HL-60 (cell line): Measurements from ENCODE around the gene ABHD10.
A peak's percentile ranks its signal among the peaks of the same experiment; 100 is the strongest.

Experiments
- DNase-seq, 2 experiments: peaks; one replicate each; pipeline ENCODE4 v3.0.0-alpha.2; 2010 to 2020; ENCODE audit warnings: low read depth in 1 of 2, low spot score in 1 of 2
- H3K27ac ChIP-seq: fragments of 250-450 bp; sonication (Bioruptor Pico); replicated peaks from 2 replicates; pipeline ENCODE4 v1.5.1; 2020; ENCODE audit warnings: mild to moderate bottlenecking, moderate library complexity
- H3K27me3 ChIP-seq: fragments of 250-450 bp; sonication (Bioruptor Pico); 2 replicates; pipeline ENCODE4 v1.5.1; 2021; ENCODE audit warnings: mild to moderate bottlenecking, moderate library complexity; ENCODE audit not compliant: insufficient read depth, poor library complexity, severe bottlenecking
- H3K4me3 ChIP-seq: replicated peaks from 2 replicates; pipeline ENCODE4 v1.5.1; 2011; ENCODE audit warnings: mild to moderate bottlenecking, control low read depth, low read length; ENCODE audit not compliant: insufficient read depth
- GABPA ChIP-seq: IDR thresholded peaks from 2 replicates; pipeline ENCODE4 v1.6.1; 2012; ENCODE audit warnings: low read depth
- POLR2AphosphoS5 ChIP-seq: IDR thresholded peaks from 2 replicates; pipeline ENCODE4 v1.6.1; 2012; ENCODE audit warnings: low read depth
- SPI1 ChIP-seq: IDR thresholded peaks from 2 replicates; pipeline ENCODE4 v1.6.1; 2012; ENCODE audit warnings: low read depth, mild to moderate bottlenecking, borderline replicate concordance
- TF ChIP-seq, protein P1 (sequence below): IDR thresholded peaks from 2 replicates; pipeline ENCODE4 v1.6.1; 2012; ENCODE audit warnings: low read depth; ENCODE audit not compliant: insufficient replicate concordance
- TF ChIP-seq, protein P2 (sequence below): IDR thresholded peaks from one replicate; pipeline ENCODE4 v1.5.1; 2011; ENCODE audit warnings: low read length, control low read depth, inconsistent platforms; ENCODE audit not compliant: insufficient read depth

ABHD10 gene

DNA sequence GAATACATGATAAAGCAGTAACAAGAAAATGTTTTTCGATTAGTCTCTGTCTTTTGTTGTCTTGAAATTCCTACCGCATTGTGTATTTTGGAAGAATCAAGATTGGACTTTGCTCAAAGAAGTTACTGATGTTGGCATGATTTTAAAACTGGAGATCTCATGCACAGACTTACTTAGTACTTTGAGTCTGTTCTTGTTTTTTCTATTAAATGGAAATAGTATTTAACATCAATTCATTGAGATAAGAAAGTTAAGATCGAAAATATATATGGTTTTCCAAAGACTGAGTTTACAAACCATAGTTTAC, 2.6 kb downstream of the ABHD10 start:
- Histone ChIP-seq H3K27ac (no peak overlapping the region), H3K4me3 (no peak overlapping the region), H3K27me3 (no peaks in the 10 kb centered on the region)
- TF ChIP-seq POLR2AphosphoS5 (no peak), GABPA (no peak)
- DNase-seq, result no peak

DNA sequence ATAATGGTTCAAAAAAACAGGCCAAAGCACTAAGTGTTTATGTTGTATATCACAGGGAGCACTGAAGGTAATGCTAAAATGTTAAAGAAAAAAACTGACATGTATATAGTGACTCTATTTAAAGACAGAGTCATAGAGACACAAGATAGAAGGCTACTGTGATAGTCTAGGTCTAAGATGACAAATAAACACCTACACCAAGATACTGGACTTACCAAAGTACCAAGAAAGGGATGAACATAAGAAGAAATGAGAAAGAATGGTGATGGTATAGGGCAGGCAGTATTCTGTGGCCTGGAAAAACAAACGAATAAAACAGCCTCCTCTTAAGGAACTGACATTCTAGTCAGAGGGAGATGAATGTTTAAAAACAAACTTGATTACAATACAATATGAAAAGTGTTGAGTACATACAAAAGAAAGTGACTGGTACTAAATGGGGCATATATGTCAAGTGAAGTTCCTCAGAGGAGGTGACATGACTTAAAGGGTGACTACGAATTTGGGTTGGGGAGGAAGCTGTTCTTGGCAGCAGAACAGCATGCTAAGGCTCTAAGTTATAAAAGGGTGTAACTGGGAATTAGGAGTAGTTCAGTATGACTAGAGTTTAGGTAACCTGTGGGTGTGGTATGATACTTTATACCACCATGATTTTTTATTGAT, 5.9 kb downstream of the ABHD10 start:
- DNase-seq, result no peak
- no peak overlapping the region for H3K27ac ChIP-seq
- no peaks in the 10 kb centered on the region for H3K27me3 ChIP-seq
- no peak overlapping the region for H3K4me3 ChIP-seq
- TF ChIP-seq, protein P1, sequence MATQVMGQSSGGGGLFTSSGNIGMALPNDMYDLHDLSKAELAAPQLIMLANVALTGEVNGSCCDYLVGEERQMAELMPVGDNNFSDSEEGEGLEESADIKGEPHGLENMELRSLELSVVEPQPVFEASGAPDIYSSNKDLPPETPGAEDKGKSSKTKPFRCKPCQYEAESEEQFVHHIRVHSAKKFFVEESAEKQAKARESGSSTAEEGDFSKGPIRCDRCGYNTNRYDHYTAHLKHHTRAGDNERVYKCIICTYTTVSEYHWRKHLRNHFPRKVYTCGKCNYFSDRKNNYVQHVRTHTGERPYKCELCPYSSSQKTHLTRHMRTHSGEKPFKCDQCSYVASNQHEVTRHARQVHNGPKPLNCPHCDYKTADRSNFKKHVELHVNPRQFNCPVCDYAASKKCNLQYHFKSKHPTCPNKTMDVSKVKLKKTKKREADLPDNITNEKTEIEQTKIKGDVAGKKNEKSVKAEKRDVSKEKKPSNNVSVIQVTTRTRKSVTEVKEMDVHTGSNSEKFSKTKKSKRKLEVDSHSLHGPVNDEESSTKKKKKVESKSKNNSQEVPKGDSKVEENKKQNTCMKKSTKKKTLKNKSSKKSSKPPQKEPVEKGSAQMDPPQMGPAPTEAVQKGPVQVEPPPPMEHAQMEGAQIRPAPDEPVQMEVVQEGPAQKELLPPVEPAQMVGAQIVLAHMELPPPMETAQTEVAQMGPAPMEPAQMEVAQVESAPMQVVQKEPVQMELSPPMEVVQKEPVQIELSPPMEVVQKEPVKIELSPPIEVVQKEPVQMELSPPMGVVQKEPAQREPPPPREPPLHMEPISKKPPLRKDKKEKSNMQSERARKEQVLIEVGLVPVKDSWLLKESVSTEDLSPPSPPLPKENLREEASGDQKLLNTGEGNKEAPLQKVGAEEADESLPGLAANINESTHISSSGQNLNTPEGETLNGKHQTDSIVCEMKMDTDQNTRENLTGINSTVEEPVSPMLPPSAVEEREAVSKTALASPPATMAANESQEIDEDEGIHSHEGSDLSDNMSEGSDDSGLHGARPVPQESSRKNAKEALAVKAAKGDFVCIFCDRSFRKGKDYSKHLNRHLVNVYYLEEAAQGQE, result no peak
- TF ChIP-seq GABPA (no peak), SPI1 (no peak), POLR2AphosphoS5 (no peak)
- TF ChIP-seq, protein P2, sequence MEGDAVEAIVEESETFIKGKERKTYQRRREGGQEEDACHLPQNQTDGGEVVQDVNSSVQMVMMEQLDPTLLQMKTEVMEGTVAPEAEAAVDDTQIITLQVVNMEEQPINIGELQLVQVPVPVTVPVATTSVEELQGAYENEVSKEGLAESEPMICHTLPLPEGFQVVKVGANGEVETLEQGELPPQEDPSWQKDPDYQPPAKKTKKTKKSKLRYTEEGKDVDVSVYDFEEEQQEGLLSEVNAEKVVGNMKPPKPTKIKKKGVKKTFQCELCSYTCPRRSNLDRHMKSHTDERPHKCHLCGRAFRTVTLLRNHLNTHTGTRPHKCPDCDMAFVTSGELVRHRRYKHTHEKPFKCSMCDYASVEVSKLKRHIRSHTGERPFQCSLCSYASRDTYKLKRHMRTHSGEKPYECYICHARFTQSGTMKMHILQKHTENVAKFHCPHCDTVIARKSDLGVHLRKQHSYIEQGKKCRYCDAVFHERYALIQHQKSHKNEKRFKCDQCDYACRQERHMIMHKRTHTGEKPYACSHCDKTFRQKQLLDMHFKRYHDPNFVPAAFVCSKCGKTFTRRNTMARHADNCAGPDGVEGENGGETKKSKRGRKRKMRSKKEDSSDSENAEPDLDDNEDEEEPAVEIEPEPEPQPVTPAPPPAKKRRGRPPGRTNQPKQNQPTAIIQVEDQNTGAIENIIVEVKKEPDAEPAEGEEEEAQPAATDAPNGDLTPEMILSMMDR, result no peak

DNA sequence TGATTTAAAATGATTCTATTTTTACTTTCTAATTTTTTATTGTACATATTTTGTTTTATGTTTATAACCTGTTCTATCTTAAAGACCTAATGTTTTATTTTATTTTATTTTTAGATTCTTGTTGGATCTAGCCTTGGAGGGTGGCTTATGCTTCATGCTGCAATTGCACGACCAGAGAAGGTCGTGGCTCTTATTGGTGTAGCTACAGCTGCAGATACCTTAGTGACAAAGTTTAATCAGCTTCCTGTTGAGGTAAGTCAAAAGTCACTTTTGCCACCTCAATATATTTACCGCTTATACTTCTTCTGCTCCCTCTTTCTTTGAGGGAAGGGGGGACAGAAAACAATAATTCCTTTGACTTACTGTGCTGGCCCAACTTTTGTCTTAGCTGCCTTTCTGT, 8.0 kb downstream of the ABHD10 start:
- no peak overlapping the region for H3K4me3 ChIP-seq
- TF ChIP-seq, protein P1, result no peak
- TF ChIP-seq GABPA, result no peak
- DNase-seq, result no peak
- no peaks in the 10 kb centered on the region for H3K27me3 ChIP-seq
- no peak overlapping the region for H3K27ac ChIP-seq

DNA sequence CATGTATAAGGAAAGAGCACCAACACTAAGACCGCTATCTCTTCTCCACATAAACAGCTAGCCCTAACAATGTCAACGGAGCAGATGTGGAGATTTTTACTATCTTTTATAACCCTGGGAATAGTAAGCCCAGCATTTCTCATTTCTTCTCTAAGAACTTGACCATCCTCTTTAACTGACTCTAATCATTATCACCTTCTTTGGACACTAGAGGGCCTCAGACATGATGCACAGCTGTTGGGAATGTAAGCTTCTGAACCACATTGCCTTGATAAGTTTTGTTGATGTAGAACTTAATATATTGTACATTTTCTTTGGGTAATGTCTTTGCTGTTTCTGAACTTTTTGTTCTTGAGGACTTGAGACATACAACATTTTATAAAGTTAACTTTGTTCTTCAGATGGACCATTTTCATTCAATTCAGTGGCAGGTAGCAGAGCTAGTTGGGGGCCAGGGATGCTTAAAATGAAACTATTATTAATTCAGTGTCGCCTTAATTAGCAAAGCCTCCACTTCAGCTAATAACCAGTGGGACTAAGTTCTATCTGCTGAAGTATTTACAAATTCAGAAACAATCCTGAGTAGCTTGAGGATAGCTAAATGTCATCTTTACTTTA, 10.3 kb downstream of the ABHD10 start:
- TF ChIP-seq, protein P2, result peak; percentile 55
- TF ChIP-seq SPI1 (no peak), GABPA (no peak), POLR2AphosphoS5 (no peak)
- TF ChIP-seq, protein P1, result no peak
- DNase-seq, result peak in 1 of 2 experiments; percentile 19
- Histone ChIP-seq H3K27ac (no peak overlapping the region), H3K27me3 (no peaks in the 10 kb centered on the region), H3K4me3 (no peak overlapping the region)
